OCI-LY3 (cell line): ENCODE data around the gene OAF.

Experiments used
- CTCF ChIP-seq: fragments of 200-600, 300-600 bp; sonication (generic); IDR thresholded peaks from 2 replicates; pipeline ENCODE4 v1.5.1; 2014; ENCODE audit warnings: antibody characterized with exemption, low read length, low read depth
- EZH2phosphoT487 ChIP-seq: fragments of 200-600 bp; shearing (Covaris generic); IDR thresholded peaks from 2 replicates; pipeline ENCODE4 v1.6.1; 2018; ENCODE audit warnings: antibody characterized with exemption, mixed run types, low read depth

DNA sequence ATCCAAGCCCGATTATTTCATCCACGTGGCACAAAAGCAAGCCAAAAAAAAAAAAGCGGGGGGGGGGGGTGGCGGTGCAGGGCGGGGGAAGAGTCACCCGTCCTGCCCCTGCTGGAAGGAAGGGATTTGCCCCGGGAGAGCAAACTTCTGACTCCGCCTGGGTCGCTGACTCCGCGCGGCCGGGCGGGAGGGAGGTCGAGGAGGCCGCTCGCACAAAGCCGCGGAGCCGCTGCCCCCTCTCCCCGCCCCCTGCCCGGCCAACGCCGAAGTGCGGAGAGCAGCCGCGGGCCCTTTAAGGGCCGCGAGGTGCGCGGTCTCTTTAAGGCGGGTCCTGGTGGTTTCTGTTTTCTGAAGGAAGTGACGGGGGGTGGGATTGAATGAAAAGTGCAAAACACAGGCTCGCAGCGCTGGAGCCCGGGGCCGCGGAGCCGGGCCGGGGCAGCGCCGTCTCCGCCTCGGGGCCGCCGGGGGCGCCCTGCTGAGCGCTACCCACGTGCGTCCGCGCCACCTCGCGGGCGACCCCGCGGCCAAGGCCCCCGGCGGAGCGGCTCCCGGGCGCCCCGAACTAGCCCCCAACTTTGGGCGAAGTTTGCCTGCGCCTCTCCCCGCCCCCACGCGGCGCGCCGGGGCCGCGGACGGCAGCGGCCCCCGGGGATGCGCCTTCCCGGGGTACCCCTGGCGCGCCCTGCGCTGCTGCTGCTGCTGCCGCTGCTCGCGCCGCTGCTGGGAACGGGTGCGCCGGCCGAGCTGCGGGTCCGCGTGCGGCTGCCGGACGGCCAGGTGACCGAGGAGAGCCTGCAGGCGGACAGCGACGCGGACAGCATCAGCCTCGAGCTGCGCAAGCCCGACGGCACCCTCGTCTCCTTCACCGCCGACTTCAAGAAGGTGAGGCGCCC lies at the start of gene OAF:
- no peak; the same call in 1 of the 2 replicates for TF ChIP-seq CTCF
- TF ChIP-seq EZH2phosphoT487: no peak
